Body of pancreas (tissue), 4 donors: ENCODE results near the gene LSM4. TPM values are rescaled to one million over a fixed set of nuclear protein-coding genes. Genes with fewer than 3 reads are reported as not detected.

Experiments
- ATAC-seq: fragments of 150-250 bp; one replicate; pipeline ENCODE4 v1.9.1; 2016
- DNase-seq, 4 donors: peaks; one replicate each; pipeline ENCODE4 v3.0.0-alpha.2; 2019
- H3K27ac ChIP-seq, 4 donors: fragments of 200-600 bp; sonication (generic); 1 replicate in 3 of 4; 2 replicates in 1 of 4; pipeline versions ENCODE4 v1.5.1 to v1.6.1; 2016 to 2019; ENCODE audit warnings: mild to moderate bottlenecking in 1 of 4, mixed read lengths in 1 of 4, moderate library complexity in 1 of 4
- H3K27me3 ChIP-seq, 2 donors: fragments of 200-600 bp; sonication (generic); one replicate each; pipeline ENCODE4 v1.6.0; 2016; ENCODE audit warnings: mild to moderate bottlenecking in 1 of 2
- H3K36me3 ChIP-seq, 2 donors: fragments of 200-600 bp; sonication (generic); replicated peaks in 1 of 2; 2 replicates each; pipeline ENCODE4 v1.5.1; 2016; ENCODE audit warnings: low read depth in 2 of 2; ENCODE audit not compliant: insufficient read depth in 1 of 2
- H3K4me1 ChIP-seq: fragments of 200-600 bp; sonication (generic); one replicate; pipeline ENCODE4 v1.6.0; 2016
- H3K4me3 ChIP-seq, 2 donors: fragments of 200-600 bp; sonication (generic); 1 replicate in 1 of 2; 2 replicates in 1 of 2; pipeline ENCODE4 v1.5.1; 2016 to 2019
- H3K9me3 ChIP-seq, 3 donors: fragments of 200-600 bp; sonication (generic); 1 replicate in 2 of 3; 2 replicates in 1 of 3; pipeline ENCODE4 v1.5.1; 2016
- CTCF ChIP-seq, 7 experiments: fragments of 450-650 bp in 4 of 7; fragments of 200-600 bp in 3 of 7; sonication (generic) in 3 of 7; IDR thresholded peaks; one replicate each; pipeline ENCODE4 v1.5.1; 2016 to 2019; ENCODE audit warnings: antibody characterized with exemption in 7 of 7
- POLR2A ChIP-seq, 3 donors: fragments of 450-650 bp; IDR thresholded peaks; one replicate each; pipeline ENCODE4 v1.6.1; 2016; ENCODE audit warnings: antibody characterized with exemption in 3 of 3, mild to moderate bottlenecking in 2 of 3
- WGBS, 2 donors: methylation state at CpG; one replicate each; pipeline ENCODE4 v1.1.5; 2017; 5-methylcytosine and 5-hydroxymethylcytosine counted together
- intact Hi-C: fragments of 100-400 bp; cut with DNase I; formaldehyde crosslinking; loops from one replicate; pipeline ENCODE4 v1.15.1; 2023
- total RNA-seq, 2 donors: library from RNA; depleted of rRNA; stranded (reverse); fragments of >200 nt; gene quantifications; one replicate each; pipeline ENCODE4 v1.1.0, GENCODE V29; 2016

Gene LSM4
- total RNA-seq, 2 donors from 2014 or later: 45.7 to 94.6 TPM

GRCh38 chr19:18274781-18275356 is 48.0 kb downstream of the LSM4 start:
- no peaks in the 10 kb centered on the region for H3K27me3 ChIP-seq
- H3K4me3 ChIP-seq: no peak overlapping the region
- TF ChIP-seq CTCF (IDR thresholded peaks at IDR 0.05) (peak in 2 of 7 experiments; percentile 25 to 34), POLR2A (IDR thresholded peaks at IDR 0.05) (peak; percentile 32 to 57 (median 42))
- WGBS, 2 donors: 5 to 22% methylated on average over 11 to 13 of the region's 13 CpGs
- H3K9me3 ChIP-seq: no peaks in the 10 kb centered on the region
- peaks cover 58% of the 10 kb centered on the region for H3K4me1 ChIP-seq
- H3K36me3 ChIP-seq: peaks cover 6 to 7% of the 10 kb centered on the region in 2 donors
- intact Hi-C loops: loop anchor here (10.0 kb wide), 1 partner anchor 60 kb away; no protein-coding TSS in a partner anchor
- DNase-seq: peak; percentile 91 to 95 (median 94)
- ATAC-seq: peak; percentile 82
- H3K27ac ChIP-seq: peak overlapping the region; percentile 55 to 85 (median 79)

DNA sequence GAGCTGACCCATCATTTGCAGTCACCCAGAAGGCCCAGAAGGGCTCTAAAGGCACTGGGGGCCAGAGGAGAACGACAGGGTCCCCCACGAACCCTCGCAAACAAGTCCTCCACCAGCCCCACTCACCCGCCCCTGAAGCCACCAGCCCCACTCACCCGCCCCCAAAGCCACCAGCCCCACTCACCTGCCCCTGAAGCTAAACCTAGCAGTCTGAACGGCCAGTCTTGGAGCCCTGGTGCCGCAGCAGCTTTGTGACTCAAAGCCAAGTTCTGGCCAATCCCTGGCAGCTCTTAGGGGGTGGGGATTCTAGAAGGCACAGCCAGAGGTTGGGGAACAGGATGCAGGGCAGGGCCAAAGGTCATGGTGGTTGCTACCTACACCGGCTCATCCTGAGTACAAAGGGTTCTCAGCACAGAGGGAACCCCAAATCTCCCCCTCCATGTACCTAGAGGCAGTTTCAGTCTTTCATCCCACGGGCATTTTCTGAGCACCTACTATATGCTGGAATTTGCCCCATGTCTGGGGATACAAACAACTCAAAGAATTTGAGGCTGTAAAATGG is 48.6 kb downstream of the LSM4 start, which contains the start of gene IQCN:
TSS of gene IQCN (minus strand) at position 234 of the 562 bp plus-strand sequence. CDS start 4,974 bp downstream, outside the sequence.
- Histone ChIP-seq H3K27me3 (no peaks in the 10 kb centered on the region), H3K4me1 (peaks cover 58% of the 10 kb centered on the region), H3K27ac (peak within 1 kb of the TSS; percentile 55 to 85 (median 79)), H3K9me3 (no peaks in the 10 kb centered on the region), H3K4me3 (no peak within 1 kb of the TSS), H3K36me3 (peaks cover 6 to 7% of the 10 kb centered on the region in 2 donors)
- TF ChIP-seq POLR2A (IDR thresholded peaks at IDR 0.05) (no peak), CTCF (IDR thresholded peaks at IDR 0.05) (no peak)
- DNase-seq (peak in 3 of 4 donors; percentile 34 to 71 (median 51)), ATAC-seq (no peak)
- WGBS, 2 donors: 66 to 68% methylated on average over 6 to 8 of the region's 9 CpGs
- intact Hi-C loops: loop anchor here (10.0 kb wide), 1 partner anchor 61 kb away; no protein-coding TSS in a partner anchor

DNA sequence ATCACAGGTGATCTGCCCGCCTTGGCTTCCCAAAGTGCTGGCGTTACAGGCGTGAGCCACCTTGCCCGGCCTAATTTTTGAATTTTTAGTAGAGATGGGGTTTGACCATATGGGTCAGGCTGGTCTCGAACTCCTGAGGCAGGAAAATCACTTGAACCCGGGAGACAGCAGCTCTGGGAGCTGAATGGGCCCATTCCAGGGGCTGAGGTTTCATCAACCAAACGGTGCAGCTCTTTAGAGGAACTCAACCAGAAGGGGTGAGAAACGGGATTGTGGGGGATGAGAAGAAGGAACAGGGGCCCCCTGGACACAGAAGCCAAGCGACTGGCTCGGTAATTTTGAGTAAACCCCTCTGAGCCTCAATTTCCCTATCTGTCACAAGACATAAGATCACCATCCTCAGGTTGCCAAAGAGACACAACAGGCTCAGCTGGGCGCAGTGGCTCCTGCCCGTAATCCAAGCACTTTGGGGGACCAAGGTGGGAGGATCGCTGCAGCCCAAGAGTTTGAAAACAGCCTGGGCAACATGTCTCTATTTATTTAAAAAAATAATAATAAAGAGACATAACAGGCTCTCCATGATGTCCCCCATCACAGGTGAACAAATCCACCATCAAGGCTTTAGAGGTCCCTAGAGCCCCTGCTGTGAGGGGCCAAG is 49.2 kb downstream of the LSM4 start:
- 94 to 95% methylated on average over 12 to 13 of the region's 13 CpGs for WGBS, 2 donors
- peaks cover 53% of the 10 kb centered on the region for H3K4me1 ChIP-seq
- H3K9me3 ChIP-seq: no peaks in the 10 kb centered on the region
- H3K27ac ChIP-seq: peak overlapping the region in 3 of 4 donors; percentile 55 to 85 (median 83)
- no peak for DNase-seq
- H3K36me3 ChIP-seq: peaks cover 2 to 4% of the 10 kb centered on the region in 2 donors
- no peaks in the 10 kb centered on the region for H3K27me3 ChIP-seq
- TF ChIP-seq CTCF (IDR thresholded peaks at IDR 0.05) (no peak), POLR2A (IDR thresholded peaks at IDR 0.05) (no peak)
- no peak overlapping the region for H3K4me3 ChIP-seq
- intact Hi-C loops: loop anchor here (10.0 kb wide), 1 partner anchor 61 kb away; no protein-coding TSS in a partner anchor
- no peak for ATAC-seq

DNA sequence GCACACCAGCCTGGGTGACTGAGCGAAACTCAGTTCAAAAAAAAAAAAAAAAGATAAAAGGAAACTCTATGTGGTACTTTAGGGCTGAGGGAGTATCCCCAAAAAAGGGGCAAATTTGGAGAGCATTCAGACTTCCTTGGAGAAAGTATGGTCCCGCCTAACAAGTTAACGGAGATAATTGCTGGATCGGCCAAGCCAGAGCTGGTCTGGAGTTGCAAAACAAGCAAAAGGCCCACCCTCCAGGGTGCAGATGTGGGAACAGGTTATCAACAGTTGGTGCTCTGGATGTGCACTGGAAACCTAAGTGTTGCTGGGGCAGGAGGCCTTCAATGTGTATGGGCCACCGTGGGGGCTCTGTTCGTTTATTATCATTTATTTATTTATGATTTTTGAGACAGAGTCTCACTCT is 51.4 kb downstream of the LSM4 start:
- WGBS, 2 donors: 68 to 78% methylated on average over 6 of the region's 6 CpGs
- no peak for TF ChIP-seq CTCF (IDR thresholded peaks at IDR 0.05)
- TF ChIP-seq POLR2A (IDR thresholded peaks at IDR 0.05): no peak
- Histone ChIP-seq H3K27me3 (no peaks in the 10 kb centered on the region), H3K4me3 (no peak overlapping the region), H3K27ac (no peak overlapping the region), H3K4me1 (peaks cover 31% of the 10 kb centered on the region), H3K9me3 (no peaks in the 10 kb centered on the region), H3K36me3 (peaks cover 6 to 10% of the 10 kb centered on the region in 2 donors)
- ATAC-seq (no peak), DNase-seq (no peak)
- intact Hi-C loops: loop anchor here (10.0 kb wide), 1 partner anchor 63 kb away; no protein-coding TSS in a partner anchor
